Measurements from ENCODE around the gene MED19.
"Not testable (repeated sequence)": the region's sequence is repeated elsewhere in the genome, so short reads cannot be mapped to it uniquely, and the experiment has no call there.

MED19 gene
- 6.2 to 14.5 (median 8.7) reads per million in 17 experiments for total RNA-seq

GRCh38 chr11:57711414-57712255 is at the start of gene MED19:
TSS of gene MED19 (minus strand) at chr11:57712215. CDS start at chr11:57712179, 36 bp downstream.
- peak; percentile 41 to 78 (median 72) for DNase-seq

- DNase-seq, result no peak
Measured at GRCh38 chr11:57758174-57758573, 46.2 kb upstream of the MED19 start.

DNA sequence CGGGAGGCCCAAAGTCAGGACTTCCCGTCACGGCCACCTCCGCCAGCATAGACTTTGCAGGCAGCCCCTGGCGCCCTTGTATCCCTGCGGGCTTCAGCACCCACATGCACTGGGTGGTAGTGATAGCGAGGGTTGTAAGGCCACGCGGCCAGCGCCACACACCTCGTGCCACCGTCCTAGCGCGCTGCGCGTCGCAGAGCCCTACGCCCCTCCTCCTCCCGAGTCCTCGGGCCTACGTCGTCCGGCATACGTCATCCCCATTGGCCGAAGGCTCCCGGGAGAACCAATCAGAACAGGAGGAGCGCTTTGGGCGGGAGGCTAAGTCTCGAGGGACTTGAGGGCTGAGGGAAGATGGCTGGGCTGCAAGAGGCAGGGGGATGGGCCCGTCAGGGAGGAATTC is 40.9 kb upstream of the MED19 start:
- DNase-seq, result no peak

GRCh38 chr11:57751676-57752253 is 39.8 kb upstream of the MED19 start, which contains the start of gene BTBD18:
TSS of gene BTBD18 (minus strand) at chr11:57751819. CDS start at chr11:57751188, 631 bp downstream.
- peak; percentile 34 to 63 (median 44) for DNase-seq

DNA sequence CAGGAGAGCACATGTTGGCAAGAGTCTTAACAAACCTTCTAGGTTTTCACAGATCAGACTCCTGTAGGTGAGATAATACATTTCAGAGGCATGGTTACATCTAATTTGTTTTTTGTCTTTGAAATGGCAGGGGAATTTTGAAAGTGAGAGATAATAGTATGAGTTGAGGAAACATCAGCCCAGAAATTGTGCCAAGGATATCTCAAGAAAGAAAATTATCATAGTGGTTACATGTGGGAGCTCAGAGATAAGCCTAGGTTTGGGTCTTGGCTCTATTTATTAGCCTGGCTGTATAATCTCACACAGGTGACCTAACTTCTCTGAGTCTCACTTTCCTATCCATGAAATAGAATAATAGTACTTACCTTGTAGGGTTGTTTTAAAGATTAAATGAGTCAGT is 39.2 kb upstream of the MED19 start:
- DNase-seq, result no peak

GRCh38 chr11:57746920-57747319 is 34.9 kb upstream of the MED19 start:
- no peak for DNase-seq

GRCh38 chr11:57745206-57745605 is 33.2 kb upstream of the MED19 start:
- no peak for DNase-seq

GRCh38 chr11:57744357-57744756 is 32.3 kb upstream of the MED19 start:
- no peak for DNase-seq

DNA sequence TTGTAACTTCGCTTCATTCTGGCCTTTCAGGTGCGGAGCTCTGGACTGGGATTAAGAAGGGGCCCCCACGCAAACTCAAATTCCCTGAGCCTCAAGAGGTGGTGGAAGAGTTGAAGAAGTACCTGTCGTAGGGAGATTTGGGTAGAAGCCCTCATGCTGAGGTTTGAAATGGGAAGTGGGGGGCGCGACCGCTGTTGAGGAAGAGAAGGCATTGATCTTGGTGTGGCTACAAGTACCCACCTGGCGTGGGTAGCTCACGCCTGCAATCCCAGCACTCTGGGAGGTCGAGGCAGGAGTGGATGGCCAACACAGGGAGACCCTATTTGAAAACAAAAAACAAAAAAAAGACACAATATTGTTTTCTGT is 30.1 kb upstream of the MED19 start:
- DNase-seq, result peak in 1 of 4 experiments; percentile 3

DNA sequence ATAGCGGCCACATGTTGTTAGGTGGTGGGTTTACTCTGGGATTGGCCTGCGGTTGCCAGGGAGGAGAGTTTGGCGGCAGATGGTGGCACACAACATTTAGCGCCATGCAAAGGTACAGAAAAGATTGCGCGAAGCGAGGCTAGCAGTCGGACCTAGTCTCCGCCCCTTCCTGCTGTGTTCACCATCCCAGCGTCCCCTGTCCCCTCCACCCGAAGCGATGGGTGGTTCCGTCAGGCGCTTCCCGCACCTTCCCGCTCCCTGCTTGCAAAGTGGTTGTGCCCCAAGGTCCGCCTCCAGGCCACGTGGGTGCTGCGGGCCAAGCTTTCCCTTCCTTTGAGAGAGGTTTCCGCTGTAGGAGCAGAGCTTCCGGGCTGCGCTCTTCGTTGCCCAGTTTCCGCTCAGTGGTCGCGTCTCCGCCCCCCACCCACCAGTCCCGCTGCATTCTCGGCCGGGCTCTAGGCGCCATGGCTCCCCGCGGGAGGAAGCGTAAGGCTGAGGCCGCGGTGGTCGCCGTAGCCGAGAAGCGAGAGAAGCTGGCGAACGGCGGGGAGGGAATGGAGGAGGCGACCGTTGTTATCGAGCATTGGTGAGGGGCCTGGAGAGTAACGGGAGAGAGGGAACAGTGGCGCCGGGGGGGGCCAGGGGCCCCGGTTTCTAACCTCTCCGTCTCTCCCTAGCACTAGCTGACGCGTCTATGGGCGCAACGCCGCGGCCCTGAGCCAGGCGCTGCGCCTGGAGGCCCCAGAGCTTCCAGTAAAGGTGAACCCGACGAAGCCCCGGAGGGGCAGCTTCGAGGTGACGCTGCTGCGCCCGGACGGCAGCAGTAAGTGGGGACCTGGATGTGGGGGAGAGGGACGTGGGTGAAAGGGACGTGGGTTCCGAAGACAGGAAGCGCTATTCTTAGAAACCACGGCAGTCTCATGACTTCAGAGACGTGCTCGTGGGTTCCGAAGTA is 29.4 kb upstream of the MED19 start, which contains the start of gene SELENOH:
Gene SELENOH, plus strand, starts transcription at position 360 of the 955 bp plus-strand sequence. Its CDS starts 105 bp downstream, at position 465.
- DNase-seq, result peak; percentile 96 to 99 (median 98)

GRCh38 chr11:57735619-57736298 is 23.7 kb upstream of the MED19 start:
- DNase-seq, result no peak

GRCh38 chr11:57732661-57733060 is 20.6 kb upstream of the MED19 start:
- no peak for DNase-seq

GRCh38 chr11:57729479-57729878 is 17.5 kb upstream of the MED19 start:
- DNase-seq, result no peak

DNA sequence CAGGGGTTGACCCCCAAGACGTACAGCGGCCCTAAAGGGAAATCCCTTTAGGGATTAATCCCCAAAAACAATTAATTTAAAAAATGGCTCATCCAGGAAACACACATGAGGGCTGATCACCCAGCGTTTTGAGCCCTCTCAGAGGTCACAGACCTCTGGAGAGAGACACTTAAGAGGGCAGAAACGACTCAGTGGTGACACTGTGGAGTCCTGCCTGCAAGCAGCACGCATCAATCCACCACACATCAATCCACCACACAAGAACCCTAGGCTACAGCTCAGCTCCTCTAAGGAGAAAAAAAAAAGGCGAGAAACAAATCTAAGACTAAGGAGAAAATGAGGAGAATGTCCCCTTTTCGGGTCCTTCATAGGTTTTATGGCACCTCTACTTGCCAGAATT is 16.8 kb upstream of the MED19 start:
- DNase-seq, result no peak

GRCh38 chr11:57727185-57727584 is 15.2 kb upstream of the MED19 start:
- DNase-seq, result no peak

DNA sequence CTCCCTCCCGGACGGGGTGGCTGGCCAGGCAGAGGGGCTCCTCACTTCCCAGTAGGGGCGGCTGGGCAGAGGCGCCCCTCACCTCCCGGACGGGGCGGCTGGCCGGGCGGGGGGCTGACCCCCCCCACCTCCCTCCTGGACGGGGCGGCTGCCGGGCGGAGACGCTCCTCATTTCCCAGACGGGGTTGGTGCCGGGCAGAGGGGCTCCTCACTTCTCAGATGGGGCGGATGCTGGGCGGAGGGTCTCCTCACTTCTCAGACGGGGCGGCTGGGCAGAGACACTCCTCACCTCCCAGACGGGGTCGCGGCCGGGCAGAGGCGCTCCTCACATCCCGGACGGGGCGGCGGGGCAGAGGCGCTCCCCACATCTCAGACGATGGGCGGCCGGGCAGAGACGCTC is 4.7 kb upstream of the MED19 start:
- not testable (repeated sequence) for DNase-seq

DNA sequence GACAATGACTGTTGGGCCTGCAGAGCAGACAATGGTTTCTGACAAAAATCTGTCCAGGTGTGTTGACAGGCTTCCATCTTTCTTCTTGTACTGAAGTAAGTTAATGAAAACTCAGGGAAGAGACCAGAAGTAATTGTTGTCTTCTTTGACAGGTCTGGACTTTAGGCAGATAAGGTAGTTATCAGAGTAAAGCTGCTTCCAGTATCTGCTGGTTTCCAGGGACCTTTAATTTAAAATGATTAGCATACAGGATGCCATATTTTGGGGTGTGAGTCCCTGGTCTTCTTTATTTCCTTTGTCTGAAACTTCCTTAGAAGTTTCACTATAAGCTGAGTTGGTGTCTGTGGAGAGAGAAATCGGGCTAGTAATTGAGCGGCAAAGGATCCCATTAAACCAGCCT is 1.8 kb upstream of the MED19 start:
- DNase-seq, result no peak

DNA sequence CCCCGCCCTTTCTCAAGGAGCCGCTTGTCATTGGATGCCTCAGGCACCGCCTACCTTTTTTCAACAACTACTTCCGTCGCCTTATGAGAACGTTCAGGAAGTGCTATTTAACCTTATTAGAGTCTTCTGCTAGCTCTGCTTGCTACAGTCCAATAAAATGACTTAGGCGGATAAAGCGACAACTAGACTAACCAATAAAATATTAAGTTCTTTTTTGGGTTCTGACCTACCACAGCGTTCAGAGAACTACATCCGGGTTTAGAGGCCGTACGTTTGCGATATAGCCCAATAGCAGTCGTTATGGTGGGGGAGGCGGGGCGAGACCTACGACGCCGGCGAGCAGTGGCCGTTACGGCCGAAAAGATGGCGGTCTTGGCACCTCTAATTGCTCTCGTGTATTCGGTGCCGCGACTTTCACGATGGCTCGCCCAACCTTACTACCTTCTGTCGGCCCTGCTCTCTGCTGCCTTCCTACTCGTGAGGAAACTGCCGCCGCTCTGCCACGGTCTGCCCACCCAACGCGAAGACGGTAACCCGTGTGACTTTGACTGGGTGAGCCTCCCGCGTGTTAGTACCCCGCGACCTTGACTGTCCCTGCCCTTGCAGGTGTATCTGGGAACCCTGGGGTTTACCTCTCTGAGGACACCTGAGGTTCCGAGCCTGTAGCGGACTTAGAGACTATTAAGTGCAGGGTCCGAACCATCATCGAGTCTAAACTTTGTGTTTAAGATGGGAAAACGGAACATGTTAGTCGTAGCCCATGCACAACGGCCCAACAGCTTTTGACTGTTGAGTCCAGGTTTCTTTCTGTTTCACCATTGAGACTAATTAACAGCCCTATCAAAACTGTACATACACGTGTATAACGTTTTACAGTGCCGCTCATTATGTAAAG is 488 bp upstream of the MED19 start, which contains the start of gene TMX2:
Gene TMX2, plus strand, starts transcription at position 338 of the 895 bp plus-strand sequence. Its CDS starts 26 bp downstream, at position 364.
- peak; percentile 95 to 99 (median 96) for DNase-seq

DNA sequence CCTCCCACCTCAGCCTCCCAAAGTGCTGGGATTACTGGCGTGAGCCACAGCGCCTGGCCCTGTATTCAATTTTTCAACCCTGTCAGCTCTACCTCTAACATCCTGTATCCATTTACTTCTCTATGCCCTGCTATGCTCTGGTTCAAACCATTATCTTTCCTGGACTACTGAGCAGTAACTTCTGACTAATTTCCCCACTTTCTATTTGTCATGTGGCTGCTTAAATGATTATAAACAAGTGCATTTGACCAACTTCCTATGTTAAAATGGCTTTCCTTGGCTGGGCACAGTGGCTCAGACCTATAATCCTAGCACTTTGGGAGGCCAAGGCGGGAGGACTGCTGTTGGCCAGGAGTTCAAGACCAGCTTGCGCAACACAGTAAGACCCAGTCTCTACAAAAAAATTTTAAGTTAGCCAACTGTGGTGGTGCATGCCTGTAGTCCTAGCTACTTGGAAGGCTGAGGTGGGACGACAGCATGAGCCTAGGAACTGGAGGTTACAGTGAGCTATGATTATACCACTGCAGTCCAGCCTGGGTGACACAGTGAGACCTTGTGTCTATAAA is 2.1 kb downstream of the MED19 start:
- no peak for DNase-seq

DNA sequence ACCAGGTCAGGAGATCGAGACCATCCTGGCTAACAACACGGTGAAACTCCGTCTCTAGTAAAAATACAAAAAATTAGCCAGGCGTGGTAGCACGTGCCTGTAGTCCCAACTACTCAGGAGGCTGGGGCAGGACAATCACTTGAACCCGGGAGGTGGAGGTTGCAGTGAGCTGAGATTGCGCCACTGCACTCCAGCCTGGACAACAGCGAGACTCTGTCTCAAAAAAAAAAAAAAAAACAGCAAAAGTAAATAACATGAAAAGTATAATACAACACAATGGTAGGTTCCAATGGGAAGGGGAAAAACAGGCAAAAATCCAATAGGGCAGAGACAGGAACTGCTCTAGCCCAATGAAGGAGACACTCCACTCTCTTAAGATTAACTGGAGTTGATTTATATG is 6.6 kb downstream of the MED19 start:
- DNase-seq, result not testable (repeated sequence)

Measured in suppressor macrophage (primary cell).